Femur (tissue), 1 donor: ENCODE data around the gene STK4.

ENCODE experiments used
- DNase-seq: peaks from one replicate; pipeline ENCODE4 v3.0.0-alpha.2; 2017

STK4 gene

DNA sequence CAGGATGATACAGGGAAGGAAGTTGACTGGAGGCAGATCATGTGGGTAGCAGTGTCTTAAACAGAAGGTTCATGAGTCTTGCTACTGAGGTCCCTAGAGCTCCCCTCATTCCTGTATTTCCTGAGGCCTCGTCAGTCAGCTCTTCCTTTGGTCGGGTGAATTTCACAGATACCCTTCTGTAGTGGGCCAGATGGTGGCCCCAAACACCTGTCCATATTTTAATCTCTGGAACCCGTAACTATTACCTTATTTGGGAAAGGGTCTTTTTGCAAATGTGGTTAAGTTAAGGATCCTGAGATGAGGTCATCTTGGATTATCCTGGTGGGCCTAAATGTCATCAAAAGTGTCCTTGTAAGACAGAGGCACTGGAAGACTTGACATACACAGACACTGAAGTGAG lies 125.1 kb downstream of the STK4 start:
- no peak for DNase-seq

GRCh38 chr20:45092898-45093297 lies 126.6 kb downstream of the STK4 start:
- DNase-seq = no peak

DNA sequence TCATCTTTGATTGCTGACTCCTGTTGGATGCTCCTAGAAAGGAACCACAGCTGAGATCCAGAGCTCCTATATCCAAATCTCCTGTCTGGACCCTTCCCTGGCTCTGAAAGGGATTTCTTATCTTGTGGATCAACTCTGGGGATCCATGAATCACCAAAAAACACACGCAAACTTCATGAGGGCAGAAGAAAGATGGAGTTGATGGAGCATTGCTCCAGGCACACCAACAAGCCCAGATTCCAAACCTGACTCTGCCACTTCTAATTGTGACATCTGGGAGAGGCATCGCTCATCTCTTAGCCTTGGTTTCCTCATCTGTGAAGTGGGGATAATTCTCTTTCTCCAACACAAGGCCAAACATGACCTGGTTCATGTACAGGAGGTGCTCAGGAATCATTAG lies 127.9 kb downstream of the STK4 start:
- DNase-seq = no peak

- DNase-seq = no peak
These were observed 128.7 kb downstream of the STK4 start for GRCh38 chr20:45094864-45095574.

DNA sequence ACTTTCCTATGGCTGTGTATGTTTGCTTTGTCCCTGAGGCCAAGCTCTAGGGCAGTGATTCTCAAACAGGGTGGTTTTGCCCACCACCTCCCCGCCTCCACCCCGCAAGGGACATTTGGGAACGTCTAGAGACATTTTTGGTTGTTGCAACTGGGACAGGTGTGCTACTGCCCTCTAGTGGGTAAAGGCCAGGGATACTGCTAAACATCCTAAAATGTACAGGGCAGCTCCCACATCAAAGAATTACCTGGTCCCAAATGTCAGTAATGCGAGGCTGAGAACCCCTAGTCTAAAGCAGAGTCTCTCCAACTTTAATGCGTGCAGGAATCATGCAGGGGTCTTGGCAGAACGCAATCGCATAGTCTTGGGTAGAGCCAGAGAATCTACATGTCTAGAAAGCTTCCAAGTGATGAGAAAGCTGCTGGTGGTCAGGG lies 129.5 kb downstream of the STK4 start:
- DNase-seq = peak; percentile 67

GRCh38 chr20:45096781-45097180 lies 130.5 kb downstream of the STK4 start:
- DNase-seq = no peak

DNA sequence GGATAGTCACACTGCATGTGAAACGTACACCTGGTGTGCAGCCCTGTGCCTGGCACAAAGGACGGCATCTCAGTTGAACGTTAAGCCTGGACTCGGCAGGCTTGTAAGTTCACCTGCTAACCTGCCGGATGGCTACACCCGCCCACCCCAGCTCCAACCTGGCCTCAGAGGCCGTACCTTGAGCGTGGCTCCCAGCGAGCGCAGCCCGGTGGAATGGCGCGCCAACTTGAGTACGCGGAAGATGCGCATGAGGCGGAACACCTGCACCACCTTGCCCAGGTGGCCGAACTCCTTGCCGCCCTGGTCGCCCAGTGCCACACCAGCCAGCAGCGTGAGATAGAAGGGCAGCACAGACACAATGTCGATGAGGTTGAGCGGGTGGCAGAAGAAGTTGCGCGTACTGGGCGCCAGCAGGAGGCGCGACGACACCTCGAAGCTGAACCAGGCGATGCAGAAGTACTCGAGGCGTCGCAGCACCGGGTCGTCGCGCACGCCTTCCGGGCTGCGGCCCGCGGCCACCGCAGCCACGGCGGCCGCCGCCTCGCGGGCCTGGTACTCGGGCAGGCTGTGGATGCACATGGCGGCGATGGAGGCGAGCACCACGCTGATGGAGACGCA lies 131.3 kb downstream of the STK4 start:
- DNase-seq = peak; percentile 46

GRCh38 chr20:45098103-45098773 lies 131.9 kb downstream of the STK4 start:
- DNase-seq = no peak

GRCh38 chr20:45100563-45101245 lies 134.4 kb downstream of the STK4 start, which contains the start of gene KCNS1:
TSS of gene KCNS1 (minus strand) at chr20:45101127. CDS start at chr20:45099236, 1,891 bp downstream.
- no peak for DNase-seq

DNA sequence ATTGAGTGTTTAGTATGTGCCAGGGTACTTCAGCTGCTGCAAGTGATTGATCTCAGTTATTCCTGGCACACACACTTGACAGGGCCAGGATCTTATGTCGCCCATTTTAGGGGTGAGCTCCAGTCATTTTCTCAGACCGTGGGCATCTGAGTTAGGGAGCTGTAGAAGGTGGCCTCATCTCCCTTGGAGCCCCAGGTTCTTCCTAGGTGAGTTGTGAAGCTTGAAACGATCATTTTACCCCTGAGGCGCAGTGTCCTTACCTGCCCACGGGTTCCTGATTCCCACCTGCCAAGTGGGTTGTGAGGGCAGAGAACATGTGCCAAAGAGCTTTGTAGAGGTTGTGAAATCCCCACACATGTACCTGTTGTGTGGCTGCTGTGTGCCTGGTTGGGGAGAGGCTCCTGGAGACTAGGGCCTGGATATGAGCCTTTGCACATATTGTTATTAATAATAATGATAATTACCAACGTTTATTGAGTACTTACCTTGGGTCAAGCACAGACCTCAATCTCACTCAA lies 135.1 kb downstream of the STK4 start:
- no peak for DNase-seq

DNA sequence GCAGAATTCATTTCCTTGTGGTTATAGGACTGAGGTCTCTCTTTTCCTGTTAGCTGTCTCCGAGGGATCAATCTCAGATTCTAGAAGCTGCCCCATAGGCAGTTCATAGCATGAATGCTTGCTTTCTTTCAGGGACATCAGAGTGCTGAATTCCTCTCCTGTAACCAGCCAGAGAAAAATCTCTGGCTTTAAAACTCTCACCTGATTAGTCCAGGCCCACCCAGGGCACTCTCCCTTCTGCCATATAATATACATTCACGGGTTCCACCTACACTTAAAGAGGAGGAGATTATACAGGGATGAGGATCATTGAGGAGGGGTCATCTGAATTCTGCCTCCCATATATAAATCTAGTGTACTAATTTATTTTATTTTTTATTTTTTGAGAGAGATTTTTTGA lies 136.8 kb downstream of the STK4 start:
- DNase-seq = no peak

GRCh38 chr20:45104786-45105185 lies 138.5 kb downstream of the STK4 start:
- no peak for DNase-seq

DNA sequence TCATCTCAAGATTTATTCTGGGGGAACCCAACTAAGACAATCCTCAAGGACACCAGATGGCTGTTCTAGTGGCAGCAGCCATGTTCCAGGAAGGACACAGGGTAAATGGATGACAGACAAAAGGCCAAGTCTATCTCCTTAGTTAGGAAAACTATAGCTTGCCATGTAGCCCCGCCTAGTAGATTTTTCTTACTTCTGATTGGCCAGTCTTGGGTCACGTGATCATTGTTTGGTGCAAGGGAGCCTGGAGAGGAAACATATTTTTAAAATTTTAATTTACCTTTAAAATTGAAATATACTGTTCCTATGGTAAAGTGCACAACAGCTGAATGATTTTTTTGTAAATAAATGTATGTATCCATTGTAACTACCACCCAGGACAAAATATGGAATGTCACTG lies 139.0 kb downstream of the STK4 start:
- no peak for DNase-seq

- DNase-seq = no peak
These were observed 143.3 kb downstream of the STK4 start for GRCh38 chr20:45109634-45110033.

GRCh38 chr20:45110301-45110700 lies 144.0 kb downstream of the STK4 start:
- DNase-seq = no peak

- no peak for DNase-seq
These were observed 145.0 kb downstream of the STK4 start for GRCh38 chr20:45111285-45111684.

GRCh38 chr20:45111799-45112471 lies 145.6 kb downstream of the STK4 start:
- DNase-seq = no peak

DNA sequence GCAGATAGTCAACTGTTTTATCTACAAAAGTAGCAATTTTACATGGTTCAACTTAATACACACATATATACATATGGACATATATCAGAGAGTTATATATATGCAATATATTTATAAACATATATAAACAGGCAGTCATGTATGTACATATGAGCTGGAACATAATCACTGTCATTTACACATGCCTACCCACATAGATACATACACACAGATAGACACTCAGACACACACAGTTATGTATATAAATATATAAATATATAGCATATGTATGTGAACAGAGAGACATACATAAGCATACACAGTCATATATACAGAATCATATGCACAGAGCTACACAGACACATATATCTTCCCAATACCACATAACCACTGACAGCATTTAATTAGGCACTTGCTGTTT lies 146.4 kb downstream of the STK4 start:
- DNase-seq = no peak

DNA sequence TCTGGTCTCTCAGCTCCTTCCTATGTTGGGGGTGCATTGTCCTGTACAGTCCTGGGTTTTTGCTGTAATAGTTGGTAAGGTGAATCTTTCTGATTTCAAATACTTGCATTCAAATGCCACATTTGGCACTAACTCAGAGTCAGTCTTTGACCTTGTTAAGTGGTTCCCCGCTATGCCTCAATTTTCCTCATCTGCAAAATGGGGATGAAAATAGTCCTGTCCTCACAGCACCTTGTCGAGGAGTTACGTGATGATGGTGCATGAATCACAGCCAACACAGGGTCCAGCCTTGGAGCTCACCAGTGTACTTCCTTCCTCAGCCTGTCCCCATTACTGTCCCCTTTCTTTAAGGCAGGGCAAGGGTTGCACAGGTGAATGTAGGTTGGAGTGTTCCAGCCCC lies 147.6 kb downstream of the STK4 start:
- no peak for DNase-seq

DNA sequence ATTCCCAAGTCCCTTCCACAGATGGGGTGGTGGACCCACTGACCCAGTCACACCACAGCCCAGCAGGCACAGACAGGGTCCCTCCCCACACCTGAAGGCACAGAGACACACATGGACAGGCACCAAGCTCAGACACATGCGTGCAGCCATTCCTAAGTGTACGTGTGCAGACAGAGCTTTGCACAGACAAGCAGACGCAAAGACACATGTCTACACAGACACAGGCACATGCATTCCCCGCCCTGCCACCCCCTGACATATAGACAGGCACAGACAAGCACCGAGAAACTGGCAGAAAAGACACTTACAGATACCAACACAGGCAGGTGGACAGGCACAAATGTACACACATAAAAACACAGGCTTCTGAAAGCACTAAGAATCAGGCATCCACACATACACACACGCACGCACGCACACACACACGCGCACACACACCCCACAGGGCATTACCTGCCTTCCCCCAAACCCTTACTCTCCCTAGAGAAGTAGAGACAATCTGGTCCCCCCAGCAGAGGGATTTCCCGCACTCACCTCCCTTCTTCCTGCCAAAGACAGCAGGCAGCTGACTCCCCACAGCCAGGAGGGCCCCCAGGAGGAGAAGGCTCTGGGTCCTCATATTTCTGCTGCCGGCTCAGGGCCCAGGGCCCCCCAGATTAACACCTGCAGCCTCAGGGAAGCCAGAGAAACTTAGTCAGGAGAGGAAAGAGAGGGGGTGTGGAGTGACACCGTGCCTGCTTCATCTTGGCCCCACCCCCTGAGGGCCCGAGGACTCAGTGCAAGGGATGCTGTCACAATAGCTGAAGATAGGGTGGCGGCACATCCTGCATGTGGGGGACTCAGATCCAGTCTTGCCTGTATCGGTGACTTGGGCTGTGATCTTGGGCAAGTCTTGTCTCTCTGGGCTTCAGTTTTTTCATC lies 148.4 kb downstream of the STK4 start, which contains the start of gene WFDC5:
Gene WFDC5 (minus strand): TSS at position 710 of the 921 bp plus-strand sequence. CDS start 91 bp downstream, at position 619.
- DNase-seq = no peak

DNA sequence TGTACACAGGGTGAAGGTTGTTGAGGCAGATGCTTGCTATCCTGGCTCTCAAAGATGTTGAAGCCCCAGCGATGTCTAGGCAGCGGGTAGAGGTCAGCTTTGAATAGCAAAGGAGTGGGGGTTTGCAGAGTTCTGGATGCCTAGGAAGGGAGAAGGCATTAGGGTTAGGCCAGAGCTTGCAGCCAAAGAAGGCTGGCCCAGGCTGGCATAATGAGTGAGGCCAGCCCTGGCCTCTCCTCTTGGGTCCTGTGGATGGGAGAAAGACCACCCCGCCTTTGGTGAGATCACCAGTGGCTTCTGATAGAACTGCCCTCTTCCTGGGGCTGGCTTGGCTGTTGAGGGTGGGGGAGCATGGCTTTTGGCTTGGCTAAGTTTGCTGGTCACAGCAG lies 149.1 kb downstream of the STK4 start:
- no peak for DNase-seq
